ENCODE data around the gene SUSD1. TPM values are rescaled to one million over a fixed set of nuclear protein-coding genes. Genes with fewer than 3 reads are reported as not detected.

The SUSD1 gene
- total RNA-seq, 1 experiment from 2014 or later, result 7.9 TPM

GRCh38 chr9:112056996-112057395, 118.1 kb downstream of the SUSD1 start:
- ChIA-PET RAD21 (ENCODE audit: low non-redundant PET in 1 of 2, low total read pairs in 2 of 2, uncharacterized antibody in 2 of 2, unreplicated experiment in 2 of 2) (no interaction called here), POLR2A (no interaction called here), CTCF (no interaction called here)
- no peak for TF ChIP-seq CBX3 (IDR thresholded peaks at IDR 0.05; ENCODE audit: low read depth)
- no peak for TF ChIP-seq JUND (IDR thresholded peaks at IDR 0.05)
- no peak for TF ChIP-seq ZBTB33 (IDR thresholded peaks at IDR 0.05; ENCODE audit: extremely low read depth, insufficient replicate concordance, low read length)
- TF ChIP-seq SIN3A (IDR thresholded peaks at IDR 0.05; ENCODE audit: low read depth), result no peak
- TF ChIP-seq ZNF274 (IDR thresholded peaks at IDR 0.05; ENCODE audit: low read depth, low read length), result no peak
- no peak for TF ChIP-seq EGR1 (IDR thresholded peaks at IDR 0.05; ENCODE audit: low read depth)
- no peak for TF ChIP-seq MAX (IDR thresholded peaks at IDR 0.05)
- no peak for TF ChIP-seq CEBPB (IDR thresholded peaks at IDR 0.05; ENCODE audit: low read depth)
- TF ChIP-seq TCF7L2 (IDR thresholded peaks at IDR 0.05; ENCODE audit: borderline replicate concordance, extremely low read depth, insufficient read depth, insufficient read length), result no peak
- TF ChIP-seq SRF (IDR thresholded peaks at IDR 0.05; ENCODE audit: low read depth), result no peak
- TF ChIP-seq POLR2A (IDR thresholded peaks at IDR 0.05; ENCODE audit: borderline replicate concordance, extremely low read depth, insufficient read depth, insufficient read length), result no peak
- TF ChIP-seq ZFX (IDR thresholded peaks at IDR 0.05), result no peak
- no peak for TF ChIP-seq EZH2 (IDR thresholded peaks at IDR 0.05)
- TF ChIP-seq CTCF (IDR thresholded peaks at IDR 0.05 in 2 of 3, conservative IDR thresholded peaks at IDR 0.05 in 1 of 3; ENCODE audit: borderline replicate concordance in 1 of 3, insufficient read depth in 1 of 3, low read depth in 2 of 3, low read length in 2 of 3), result no peak
- H2AFZ ChIP-seq (ENCODE audit: low read depth, low read length, poor library complexity, severe bottlenecking), result no peak overlapping the region
- H3K9me3 ChIP-seq (ENCODE audit: control insufficient read depth in 1 of 2, insufficient read depth in 1 of 2, low read depth in 1 of 2, low read length in 2 of 2), result no peaks in the 10 kb centered on the region
- H3K9ac ChIP-seq (ENCODE audit: low read length), result no peak overlapping the region
- H3K79me2 ChIP-seq (ENCODE audit: insufficient read depth, low read length), result no peaks in the 10 kb centered on the region
- H3K4me1 ChIP-seq (ENCODE audit: control insufficient read depth in 1 of 2, insufficient read depth in 2 of 2, low read length in 2 of 2), result peaks cover 15 to 31% of the 10 kb centered on the region in 2 experiments
- no peak overlapping the region for H3K4me2 ChIP-seq (ENCODE audit: low read length)
- intact Hi-C loops (cut with micrococcal nuclease), result no loop called here
- no TSS peak for BruUV-seq (replicated peaks)
- no peaks in the 10 kb centered on the region for H4K20me1 ChIP-seq (ENCODE audit: insufficient read depth)
- no peak overlapping the region for H3K4me3 ChIP-seq (replicated peaks in 1 of 2; ENCODE audit: low read depth in 1 of 2, low read length in 2 of 2)
- DNase-seq (ENCODE audit: low read depth, low spot score) (no peak), ATAC-seq (no peak)
- H3K27ac ChIP-seq (ENCODE audit: low read depth, low read length), result no peak overlapping the region
- H3K36me3 ChIP-seq (ENCODE audit: control insufficient read depth in 1 of 2, insufficient read depth in 2 of 2, low read length in 2 of 2), result no peaks in the 10 kb centered on the region
- no peaks in the 10 kb centered on the region for H3K27me3 ChIP-seq (ENCODE audit: insufficient read depth, low read length)
- H3K9me2 ChIP-seq (ENCODE audit: insufficient read depth), result no peaks in the 10 kb centered on the region

Measured in HCT116 (cell line).